ENCODE measurements around the gene F2RL3.
"Not testable (repeated sequence)": the region's sequence is repeated elsewhere in the genome, so short reads cannot be mapped to it uniquely, and the experiment has no call there.

F2RL3 gene

GRCh38 chr19:16874250-16874977, 14.4 kb upstream of the F2RL3 start:
- Histone ChIP-seq H3K4me3 (no peak overlapping the region), H3K9me3 (no peaks in the 10 kb centered on the region), H3K27ac (no peak overlapping the region), H3K4me1 (no peaks in the 10 kb centered on the region), H3K27me3 (no peaks in the 10 kb centered on the region), H3K36me3 (peaks cover 60 to 82% (median 82%) of the 10 kb centered on the region in 3 donors)
- TF ChIP-seq CTCF (IDR thresholded peaks at IDR 0.05), result no peak
- DNase-seq, result no peak
- intact Hi-C loops (cut with DNase I; ENCODE audit: low total_unique reads), result no loop called here

GRCh38 chr19:16874978-16875299, 13.9 kb upstream of the F2RL3 start:
- DNase-seq; H3K27me3 ChIP-seq; H3K4me3 ChIP-seq; H3K9me3 ChIP-seq; H3K4me1 ChIP-seq; intact Hi-C loops (cut with DNase I; ENCODE audit: low total_unique reads); H3K27ac ChIP-seq: not testable (repeated sequence)
- H3K36me3 ChIP-seq, result peaks cover 60 to 82% (median 82%) of the 10 kb centered on the region in 3 donors

- no peak for DNase-seq
- TF ChIP-seq CTCF (IDR thresholded peaks at IDR 0.05), result no peak
- Histone ChIP-seq H3K27me3 (no peaks in the 10 kb centered on the region), H3K36me3 (peaks cover 60 to 81% (median 80%) of the 10 kb centered on the region in 3 donors), H3K9me3 (no peaks in the 10 kb centered on the region), H3K4me3 (no peak overlapping the region), H3K27ac (no peak overlapping the region), H3K4me1 (no peaks in the 10 kb centered on the region)
- intact Hi-C loops (cut with DNase I; ENCODE audit: low total_unique reads), result no loop called here
Observed at GRCh38 chr19:16875584-16876555, 12.9 kb upstream of the F2RL3 start.

DNA sequence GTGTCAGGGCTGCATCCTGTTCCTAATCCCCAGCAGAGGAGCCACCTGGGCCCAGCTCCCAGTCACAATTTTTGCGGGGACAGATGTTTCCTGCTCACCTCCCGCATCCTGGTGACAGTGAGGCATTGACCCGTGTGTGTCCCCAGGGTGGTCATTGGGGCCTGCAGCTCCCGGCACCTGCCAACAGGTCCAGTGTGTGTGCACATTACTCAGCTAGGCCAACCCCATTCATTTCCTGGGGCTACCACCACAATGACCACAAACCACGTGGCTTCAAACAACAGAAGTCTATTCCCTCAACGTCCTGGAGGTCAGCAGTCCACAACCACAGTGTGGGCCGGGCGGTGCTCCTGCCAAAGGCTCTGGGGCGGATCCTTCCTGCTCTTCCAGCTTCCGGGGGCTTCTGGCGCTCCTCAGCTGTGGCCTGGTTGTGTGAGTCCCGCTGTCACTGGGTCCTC, 11.9 kb upstream of the F2RL3 start:
- no peak for TF ChIP-seq CTCF (IDR thresholded peaks at IDR 0.05)
- Histone ChIP-seq H3K27ac (no peak overlapping the region), H3K36me3 (peaks cover 50 to 71% (median 69%) of the 10 kb centered on the region in 3 donors), H3K4me1 (no peaks in the 10 kb centered on the region), H3K4me3 (no peak overlapping the region), H3K9me3 (peaks cover 0 to 10% (median 9%) of the 10 kb centered on the region in 3 donors), H3K27me3 (no peaks in the 10 kb centered on the region)
- intact Hi-C loops (cut with DNase I; ENCODE audit: low total_unique reads), result no loop called here
- DNase-seq, result no peak

GRCh38 chr19:16877581-16877980, 11.2 kb upstream of the F2RL3 start:
- peaks cover 0 to 17% (median 15%) of the 10 kb centered on the region in 3 donors for H3K9me3 ChIP-seq
- no peaks in the 10 kb centered on the region for H3K4me1 ChIP-seq
- peaks cover 46 to 64% (median 63%) of the 10 kb centered on the region in 3 donors for H3K36me3 ChIP-seq
- intact Hi-C loops (cut with DNase I; ENCODE audit: low total_unique reads), result no loop called here
- TF ChIP-seq CTCF (IDR thresholded peaks at IDR 0.05), result no peak
- H3K27me3 ChIP-seq, result no peaks in the 10 kb centered on the region
- H3K27ac ChIP-seq, result no peak overlapping the region
- no peak for DNase-seq
- no peak overlapping the region for H3K4me3 ChIP-seq
